ENCODE results near the gene KRT86. TPM values are rescaled to one million over a fixed set of nuclear protein-coding genes. Genes with fewer than 3 reads are reported as not detected.

The KRT86 gene
- total and polyA plus RNA-seq, 2 of the 8 experiments (the other 6 are each of a cell fraction or from before 2014, with no cell fraction given), result 0.12 TPM; not detected in 1

- H3K79me2 ChIP-seq (ENCODE audit: control insufficient read depth in 1 of 2, insufficient read depth in 2 of 2, low read length in 2 of 2), result no peaks in the 10 kb centered on the region
- no peak overlapping the region for H2BK15ac ChIP-seq (ENCODE audit: low read length)
- H3K9ac ChIP-seq (replicated peaks in 1 of 4; ENCODE audit: extremely low read depth in 1 of 4, low read depth in 3 of 4, low read length in 3 of 4), result no peak overlapping the region
- no peak overlapping the region for H3K4ac ChIP-seq (replicated peaks; ENCODE audit: insufficient read length, low read depth, low read length)
- DNase-seq (ENCODE audit: low read depth in 1 of 2, low spot score in 2 of 2) (no peak), FAIRE-seq (no peak)
- H3K14ac ChIP-seq (ENCODE audit: insufficient read length), result no peak overlapping the region
- no peak overlapping the region for H2AFZ ChIP-seq (ENCODE audit: low read length)
- POLR2A ChIA-PET (ENCODE audit: partially characterized antibody), result no interaction called here
- H2BK12ac ChIP-seq (ENCODE audit: low read depth, low read length), result no peak overlapping the region
- H2BK120ac ChIP-seq (replicated peaks; ENCODE audit: low read depth, low read length), result no peak overlapping the region
- no peak overlapping the region for H3K23ac ChIP-seq (ENCODE audit: insufficient read length)
- no peak overlapping the region for H3K4me2 ChIP-seq (ENCODE audit: insufficient read depth in 1 of 2, low read depth in 2 of 2, low read length in 2 of 2)
- H3K27me3 ChIP-seq (replicated peaks in 1 of 4; ENCODE audit: control insufficient read depth in 3 of 4, extremely low read depth in 1 of 4, insufficient read depth in 3 of 4, low read length in 3 of 4), result peaks cover 20 to 38% (median 27%) of the 10 kb centered on the region in 4 experiments
- H2BK5ac ChIP-seq (ENCODE audit: low read depth, low read length), result no peak overlapping the region
- H3K56ac ChIP-seq (replicated peaks; ENCODE audit: insufficient read length, low read depth, low read length), result no peak overlapping the region
- no peak overlapping the region for H4K5ac ChIP-seq (ENCODE audit: insufficient read length, low read depth, low read length)
- H3K79me1 ChIP-seq (ENCODE audit: low read depth, low read length), result no peaks in the 10 kb centered on the region
- CTCF ChIA-PET (ENCODE audit: partially characterized antibody), result interaction anchor here (0.5 to 13.1 kb wide), 32 partner anchors 12 to 669 kb away, joined by 3 to 353 read pairs (median 5); partner anchors contain the start of genes KRT7, KRT83, KRT84 and KRT86
- H3K4me1 ChIP-seq (replicated peaks in 1 of 4; ENCODE audit: control insufficient read depth in 3 of 4, insufficient read depth in 4 of 4, low read length in 3 of 4), result peaks cover 0 to 2% (median 0%) of the 10 kb centered on the region in 4 experiments; a peak in 1 of 7 replicates
- H3K27ac ChIP-seq (ENCODE audit: low read depth, low read length), result no peak overlapping the region
- H2AK5ac ChIP-seq (ENCODE audit: low read depth, low read length), result no peak overlapping the region
- H3K36me3 ChIP-seq (ENCODE audit: control insufficient read depth in 2 of 4, insufficient read depth in 4 of 4, low read length in 3 of 4), result no peaks in the 10 kb centered on the region
- no peak overlapping the region for H4K8ac ChIP-seq (ENCODE audit: extremely low read depth, insufficient read depth, low read length)
- H2BK20ac ChIP-seq (ENCODE audit: low read length), result no peak overlapping the region
- H3K23me2 ChIP-seq (ENCODE audit: low read depth, low read length), result peaks cover 11% of the 10 kb centered on the region; the same call in 1 of the 2 replicates
- H3K9me3 ChIP-seq (ENCODE audit: insufficient read depth in 2 of 2, low read depth in 1 of 2, low read length in 1 of 2), result no peaks in the 10 kb centered on the region; a peak in 1 of 4 replicates
- H4K20me1 ChIP-seq (replicated peaks in 1 of 2; ENCODE audit: control insufficient read depth in 1 of 2, insufficient read depth in 2 of 2, low read length in 2 of 2), result no peaks in the 10 kb centered on the region
- WGBS, 2 experiments (ENCODE audit: extremely low coverage in 1 of 2, insufficient coverage in 1 of 2, insufficient read length in 1 of 2, insufficient replicate concordance in 2 of 2, low coverage in 1 of 2, low lambda C conversion rate in 2 of 2, missing lambda C conversion rate in 1 of 2), result 61% methylated on average over 2 of the region's 4 CpGs; no CpG with 5 or more reads in 1 of the 2 experiments
- H3K18ac ChIP-seq (ENCODE audit: extremely low read depth, low read length), result no peak overlapping the region
- no peak overlapping the region for H3K4me3 ChIP-seq (ENCODE audit: extremely low read depth in 1 of 4, insufficient read depth in 2 of 4, low read depth in 3 of 4, low read length in 4 of 4)
- H4K91ac ChIP-seq (replicated peaks; ENCODE audit: insufficient read length, low read length), result no peak overlapping the region
- no peak for TF ChIP-seq SIRT6 (IDR thresholded peaks at IDR 0.05; ENCODE audit: low read length)
- no peak for TF ChIP-seq HDAC2 (IDR thresholded peaks at IDR 0.05; ENCODE audit: borderline replicate concordance in 1 of 2, low read depth in 2 of 2, low read length in 2 of 2)
- no peak for TF ChIP-seq POU5F1 (IDR thresholded peaks at IDR 0.05; ENCODE audit: low read depth, low read length)
- no peak for TF ChIP-seq NANOG (IDR thresholded peaks at IDR 0.05; ENCODE audit: insufficient read depth, low read depth, low read length, poor library complexity, severe bottlenecking)
- TF ChIP-seq SIN3A (conservative IDR thresholded peaks at IDR 0.05 in 1 of 2, IDR thresholded peaks at IDR 0.05 in 1 of 2; ENCODE audit: low read depth in 1 of 2, low read length in 2 of 2), result no peak
- TF ChIP-seq, protein P1, sequence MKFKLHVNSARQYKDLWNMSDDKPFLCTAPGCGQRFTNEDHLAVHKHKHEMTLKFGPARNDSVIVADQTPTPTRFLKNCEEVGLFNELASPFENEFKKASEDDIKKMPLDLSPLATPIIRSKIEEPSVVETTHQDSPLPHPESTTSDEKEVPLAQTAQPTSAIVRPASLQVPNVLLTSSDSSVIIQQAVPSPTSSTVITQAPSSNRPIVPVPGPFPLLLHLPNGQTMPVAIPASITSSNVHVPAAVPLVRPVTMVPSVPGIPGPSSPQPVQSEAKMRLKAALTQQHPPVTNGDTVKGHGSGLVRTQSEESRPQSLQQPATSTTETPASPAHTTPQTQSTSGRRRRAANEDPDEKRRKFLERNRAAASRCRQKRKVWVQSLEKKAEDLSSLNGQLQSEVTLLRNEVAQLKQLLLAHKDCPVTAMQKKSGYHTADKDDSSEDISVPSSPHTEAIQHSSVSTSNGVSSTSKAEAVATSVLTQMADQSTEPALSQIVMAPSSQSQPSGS (IDR thresholded peaks at IDR 0.05; ENCODE audit: low read length), result no peak
- TF ChIP-seq RNF2 (IDR thresholded peaks at IDR 0.05; ENCODE audit: borderline replicate concordance, low read depth, low read length, missing control alignments, poor library complexity, severe bottlenecking), result no peak
- TF ChIP-seq YY1 (IDR thresholded peaks at IDR 0.05; ENCODE audit: low read depth, low read length), result no peak
- TF ChIP-seq RAD21 (IDR thresholded peaks at IDR 0.05 in 1 of 2, conservative IDR thresholded peaks at IDR 0.05 in 1 of 2; ENCODE audit: low read depth in 2 of 2, low read length in 2 of 2), result no peak
- TF ChIP-seq TAF1 (IDR thresholded peaks at IDR 0.05; ENCODE audit: low read depth, low read length), result no peak
- no peak for TF ChIP-seq TEAD4 (IDR thresholded peaks at IDR 0.05; ENCODE audit: low read depth, low read length)
These were observed 37.6 kb downstream of the KRT86 start for GRCh38 chr12:52312086-52312485.
